H1 (cell line): Measurements from ENCODE around the gene C15orf40. TPM values are rescaled to one million over a fixed set of nuclear protein-coding genes. Genes with fewer than 3 reads are reported as not detected.

ENCODE experiments used
- CBX5 ChIP-seq: fragments of 300-800, 300-1000 bp; sonication (generic); IDR thresholded peaks from 2 replicates; pipeline ENCODE4 v1.7.1; 2016; ENCODE audit warnings: antibody characterized with exemption, low read length, low read depth
- NRF1 ChIP-seq: IDR thresholded peaks from 2 replicates; pipeline ENCODE4 v1.6.1; 2011; ENCODE audit warnings: mild to moderate bottlenecking, low read depth, low read length, improper control_type of control experiment
- polyA plus RNA-seq, 7 experiments: library from polyadenylated mRNA; depleted of rRNA in 3 of 7; stranded (reverse) in 5 of 7; unstranded in 2 of 7; fragments of >200 nt in 5 of 7; fragments of 200-250 nt in 2 of 7; gene quantifications; 1 replicate in 5 of 7; 2 replicates in 1 of 7; 4 replicates in 1 of 7; pipeline versions ENCODE4 v1.2.1 to v1.2.3, GENCODE V29; 2011 to 2013; ENCODE audit warnings: missing spikeins in 2 of 7, mixed read lengths in 2 of 7
- total RNA-seq: library from RNA; stranded (reverse); fragmentation: NEBNext Ultra II Directional; extraction: Animal tissue kit (Norgen Biotek cat#: 25700); gene quantifications from 2 replicates; pipeline ENCODE4 v1.2.1, GENCODE V29; 2021

The C15orf40 gene
- total and polyA plus RNA-seq, 2 of the 8 experiments (the other 6 are each of a cell fraction or from before 2014, with no cell fraction given) = 10.7 TPM

DNA sequence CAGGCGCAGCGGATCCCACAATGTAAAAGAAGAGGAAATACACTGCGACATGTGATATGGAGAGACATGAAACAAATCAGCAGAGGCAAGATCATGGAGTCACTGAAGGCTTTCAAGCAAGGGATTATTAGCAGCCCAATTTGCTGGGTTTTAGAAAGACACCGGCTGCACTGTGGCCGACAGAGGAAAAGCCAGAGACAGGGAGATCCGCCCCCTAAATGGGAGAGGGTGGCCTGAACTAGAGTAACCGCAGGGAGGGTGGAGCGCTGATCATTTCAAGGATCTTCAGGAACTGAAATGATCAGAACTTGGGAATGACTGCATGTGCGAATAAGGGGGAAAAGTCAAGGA, 612 bp upstream of the C15orf40 start (continued):
- TF ChIP-seq NRF1 (no peak), CBX5 (no peak)
